Measurements from ENCODE around the gene GNAO1.

Gene GNAO1

DNA sequence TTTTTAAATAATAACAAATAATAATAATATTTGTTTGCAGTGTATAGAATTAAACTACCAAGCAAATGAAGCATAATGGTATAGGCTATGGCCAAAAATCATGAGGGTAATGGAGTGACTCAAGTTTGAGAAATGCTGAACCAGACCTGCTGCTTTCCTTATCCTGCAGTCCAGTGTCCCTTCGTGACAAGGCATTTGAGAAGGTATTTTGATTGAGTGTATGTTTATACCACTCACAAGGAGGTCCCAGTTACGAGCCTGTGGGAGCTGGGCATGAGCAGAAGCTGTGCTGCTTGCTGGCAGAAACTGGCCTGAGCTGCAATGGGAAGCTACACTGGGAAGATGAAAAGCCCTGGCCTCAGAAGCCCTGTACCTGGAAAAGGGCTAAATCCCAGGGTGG lies 50.3 kb downstream of the GNAO1 start:
- no peak for DNase-seq (ENCODE audit: low spot score)

DNA sequence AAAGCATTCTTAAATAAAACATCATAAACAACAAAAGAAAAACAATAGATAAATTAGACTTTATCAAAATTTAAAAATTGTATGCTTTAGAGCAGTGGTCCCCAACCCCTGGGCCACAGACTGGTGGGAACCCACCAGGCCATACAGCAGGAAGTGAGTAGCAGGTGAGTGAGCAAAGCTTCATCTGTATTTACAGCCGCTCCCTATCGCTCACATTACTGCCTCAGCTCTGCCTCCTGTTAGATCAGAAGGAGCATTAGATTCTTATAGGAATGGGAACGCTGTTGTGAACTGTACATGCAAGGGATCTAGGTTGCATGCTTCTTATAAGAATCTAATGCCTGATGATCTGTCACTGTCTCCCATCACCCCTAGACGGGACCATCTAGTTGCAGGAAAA lies 51.5 kb downstream of the GNAO1 start:
- no peak for DNase-seq (ENCODE audit: low spot score)

DNA sequence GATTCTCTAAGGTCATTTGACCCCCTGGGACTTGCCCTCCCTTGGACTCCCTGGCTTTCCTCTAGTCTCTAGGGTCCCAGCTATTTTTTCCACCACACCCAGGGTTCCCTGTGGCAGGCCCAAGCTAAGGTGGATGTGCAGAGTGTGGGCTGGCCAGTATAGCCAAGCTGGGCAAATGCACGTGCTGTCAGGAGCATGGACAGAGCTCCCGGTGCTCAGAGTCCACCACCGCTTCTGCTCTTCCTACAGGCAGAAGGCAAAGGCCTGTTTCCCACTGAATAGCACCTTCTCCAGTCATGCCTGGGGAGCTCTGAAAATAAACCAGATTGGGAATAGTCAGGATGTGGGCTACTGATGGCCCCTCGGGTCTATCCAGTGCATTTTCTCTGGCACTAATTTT lies 53.3 kb downstream of the GNAO1 start:
- no peak for DNase-seq (ENCODE audit: low spot score)

DNA sequence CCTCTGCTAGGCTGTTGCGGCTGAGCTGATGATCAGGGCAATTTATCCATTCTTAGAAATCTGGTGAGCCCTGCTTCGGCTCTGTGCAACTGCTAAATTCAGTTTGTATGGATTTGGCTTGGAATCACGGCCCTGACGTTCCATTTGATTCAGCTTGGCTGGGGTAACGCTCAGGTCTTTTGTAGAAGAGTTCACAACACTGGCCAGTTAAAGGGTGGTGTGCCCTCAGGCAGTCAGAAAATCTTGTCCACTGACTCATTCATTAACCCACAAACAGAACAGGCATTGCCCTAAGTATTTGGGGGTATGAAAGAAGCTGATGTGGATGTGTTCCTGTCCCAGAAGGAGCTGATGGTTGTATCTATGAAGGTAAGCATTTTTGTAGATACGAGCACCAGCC lies 53.9 kb downstream of the GNAO1 start:
- DNase-seq (ENCODE audit: low spot score), result no peak

DNA sequence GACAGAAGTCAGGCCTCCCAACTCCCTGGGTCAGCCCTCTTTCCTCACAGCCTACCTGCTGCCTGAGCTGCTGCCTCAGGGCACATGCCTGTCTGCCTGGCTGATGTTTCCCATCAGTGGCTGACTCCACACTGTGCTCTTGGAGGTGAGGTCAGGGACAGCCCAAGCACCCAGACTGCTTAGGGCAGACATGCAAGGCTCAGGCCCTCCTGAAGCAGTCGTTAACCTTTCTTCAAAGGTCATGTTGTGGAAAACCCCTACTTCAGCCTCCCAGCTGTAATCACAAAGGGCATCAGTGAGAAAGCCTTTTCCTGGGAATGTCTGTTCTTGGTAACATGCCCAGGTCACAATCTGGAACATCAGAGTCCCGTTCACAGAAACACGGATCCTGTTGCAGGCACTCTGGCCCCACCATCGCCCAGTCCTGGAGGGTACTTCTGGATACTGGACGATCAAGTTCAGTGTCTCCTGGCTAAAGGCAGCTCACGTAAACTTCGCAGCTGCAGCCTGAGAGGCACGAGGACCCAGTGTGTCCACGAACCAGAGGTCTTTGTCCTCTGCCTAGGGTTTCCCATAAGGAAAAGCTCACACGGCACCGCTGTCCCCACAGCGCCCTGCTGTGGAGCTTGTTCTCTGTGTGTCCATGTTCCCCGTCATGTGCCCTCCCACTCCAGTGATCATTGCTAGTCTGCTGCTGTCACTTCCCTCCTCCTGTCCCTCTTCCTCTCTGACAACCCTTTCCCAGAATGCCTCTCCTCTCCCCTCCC lies 54.9 kb downstream of the GNAO1 start:
- no peak for DNase-seq (ENCODE audit: low spot score)

DNA sequence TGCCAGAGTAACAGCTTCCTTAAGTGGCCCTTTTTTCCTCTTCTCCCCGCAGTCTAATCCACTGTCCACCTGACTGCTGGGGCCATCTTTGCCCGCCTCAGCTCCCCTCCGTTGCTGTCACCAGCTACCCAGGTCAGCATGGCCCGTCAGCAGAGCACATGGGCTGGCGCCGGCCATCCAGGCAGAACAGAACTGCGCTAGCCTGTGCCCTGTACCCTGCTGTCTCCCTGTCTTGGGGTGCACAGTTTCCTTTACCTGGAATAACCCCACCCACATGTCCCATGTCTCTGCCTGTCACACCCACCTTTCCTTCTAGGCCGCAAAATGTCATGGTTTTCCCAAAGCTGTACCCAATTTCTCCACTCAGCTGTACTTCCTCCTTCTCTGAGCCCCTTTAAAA lies 55.7 kb downstream of the GNAO1 start:
- no peak for DNase-seq (ENCODE audit: low spot score)

DNA sequence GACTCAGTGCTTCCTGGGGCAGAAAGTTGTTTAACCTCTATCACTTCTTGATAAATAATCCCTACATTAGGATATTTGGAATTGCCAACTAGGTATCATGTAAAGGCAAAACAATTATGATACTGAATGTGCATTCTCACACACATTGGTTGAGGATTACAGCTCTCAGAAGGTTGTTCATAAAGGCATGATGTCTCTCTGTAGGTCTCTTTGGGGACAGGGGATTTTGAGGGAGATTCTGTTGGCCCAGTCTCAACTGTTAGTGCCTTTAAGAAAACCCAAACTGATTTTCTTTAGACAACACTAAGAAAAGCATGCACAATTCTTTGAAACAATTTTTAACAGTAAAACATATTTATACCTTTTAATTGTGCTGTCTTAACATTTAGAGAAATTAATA lies 56.5 kb downstream of the GNAO1 start:
- no peak for DNase-seq (ENCODE audit: low spot score)

DNA sequence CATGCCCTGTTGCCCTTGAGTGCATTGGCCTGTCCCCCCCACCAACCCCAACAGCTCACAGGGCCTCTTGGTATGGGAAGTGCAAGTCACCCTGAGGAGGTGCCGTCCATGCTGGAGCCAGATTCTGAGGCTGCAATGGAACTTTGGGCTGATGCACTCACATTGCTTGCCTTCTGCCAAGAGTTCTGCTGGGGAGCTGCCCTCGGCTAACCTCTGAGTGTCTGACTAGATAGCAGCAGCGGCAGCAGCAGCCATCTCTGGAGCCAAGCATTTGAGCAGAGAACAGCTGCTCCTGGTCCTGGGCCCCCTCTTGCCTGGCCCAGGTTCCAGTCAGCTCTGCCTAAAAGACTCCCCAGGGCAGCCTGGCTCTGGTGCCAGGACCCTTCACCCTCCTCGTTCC lies 61.5 kb downstream of the GNAO1 start:
- no peak for DNase-seq (ENCODE audit: low spot score)

DNA sequence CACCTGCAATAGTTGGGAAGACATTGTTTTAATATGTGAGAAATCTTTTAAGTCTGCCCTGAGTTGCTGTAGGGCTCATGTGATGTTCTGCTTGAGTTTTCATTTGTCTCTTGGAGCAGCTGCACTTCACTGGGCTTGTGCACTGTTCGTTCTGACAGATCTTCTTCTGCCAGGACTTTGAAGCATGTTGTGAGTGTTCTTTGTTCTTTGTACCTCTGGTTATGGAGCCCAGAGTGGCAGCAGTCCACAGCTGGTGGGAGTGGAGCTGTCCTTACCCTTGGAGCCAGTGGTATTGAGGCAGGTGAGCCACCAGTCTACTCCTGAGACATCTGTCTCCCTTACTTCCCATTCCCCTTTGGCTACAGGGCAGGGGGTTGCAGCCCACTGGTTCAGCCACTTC lies 64.6 kb downstream of the GNAO1 start:
- DNase-seq (ENCODE audit: low spot score), result no peak

DNA sequence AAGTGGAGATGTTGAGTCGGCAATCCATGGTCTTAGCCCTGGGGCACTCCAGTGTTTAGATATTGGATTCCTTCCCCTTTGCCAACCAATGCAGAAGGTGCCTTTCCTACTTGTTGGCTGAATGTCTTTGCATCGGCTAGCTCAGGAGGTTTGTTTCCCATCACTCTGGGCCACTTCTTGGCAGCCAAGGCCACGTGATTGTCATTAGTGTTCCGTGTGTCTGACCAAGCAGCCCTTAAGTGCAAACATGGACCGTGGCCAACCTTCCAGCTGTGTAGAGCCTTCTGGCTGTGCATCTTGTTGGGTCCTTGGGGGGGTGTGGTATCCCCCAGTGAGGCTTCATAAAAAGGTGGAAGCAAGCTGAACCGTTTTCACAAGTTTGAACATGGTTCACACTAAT lies 66.0 kb downstream of the GNAO1 start:
- DNase-seq (ENCODE audit: low spot score), result no peak

DNA sequence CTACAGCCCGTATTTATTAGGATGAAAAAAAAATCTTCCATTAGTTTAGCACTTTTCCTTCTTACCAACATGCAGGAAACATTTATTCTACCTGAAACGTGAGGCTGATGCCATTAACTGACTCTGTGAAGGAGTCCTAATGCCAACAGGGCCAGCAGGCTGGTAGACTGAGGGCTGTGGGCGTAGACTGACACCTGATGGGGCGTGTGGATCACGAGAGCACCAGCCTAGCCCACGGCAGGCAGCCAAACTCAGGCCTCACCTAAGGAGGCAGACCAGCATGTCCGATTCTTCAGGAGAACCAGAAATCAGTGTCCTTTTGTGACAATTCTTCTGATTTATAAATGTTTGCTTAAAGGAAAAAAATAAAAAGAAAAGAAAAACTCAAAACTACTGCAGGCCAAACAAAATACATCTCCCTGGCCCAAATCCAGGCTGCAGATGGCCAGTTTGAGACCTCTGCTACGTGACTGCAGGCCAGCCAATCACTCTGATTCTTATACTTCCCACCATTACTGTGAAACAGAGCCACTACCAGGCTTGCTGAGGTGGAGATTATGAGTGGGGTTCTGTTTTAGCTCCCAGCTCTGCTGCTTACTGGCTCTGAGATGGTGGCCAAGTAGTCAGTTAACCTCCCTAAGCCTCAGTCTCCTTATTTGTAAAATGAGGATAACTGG lies 66.5 kb downstream of the GNAO1 start:
- DNase-seq (ENCODE audit: low spot score), result no peak

DNA sequence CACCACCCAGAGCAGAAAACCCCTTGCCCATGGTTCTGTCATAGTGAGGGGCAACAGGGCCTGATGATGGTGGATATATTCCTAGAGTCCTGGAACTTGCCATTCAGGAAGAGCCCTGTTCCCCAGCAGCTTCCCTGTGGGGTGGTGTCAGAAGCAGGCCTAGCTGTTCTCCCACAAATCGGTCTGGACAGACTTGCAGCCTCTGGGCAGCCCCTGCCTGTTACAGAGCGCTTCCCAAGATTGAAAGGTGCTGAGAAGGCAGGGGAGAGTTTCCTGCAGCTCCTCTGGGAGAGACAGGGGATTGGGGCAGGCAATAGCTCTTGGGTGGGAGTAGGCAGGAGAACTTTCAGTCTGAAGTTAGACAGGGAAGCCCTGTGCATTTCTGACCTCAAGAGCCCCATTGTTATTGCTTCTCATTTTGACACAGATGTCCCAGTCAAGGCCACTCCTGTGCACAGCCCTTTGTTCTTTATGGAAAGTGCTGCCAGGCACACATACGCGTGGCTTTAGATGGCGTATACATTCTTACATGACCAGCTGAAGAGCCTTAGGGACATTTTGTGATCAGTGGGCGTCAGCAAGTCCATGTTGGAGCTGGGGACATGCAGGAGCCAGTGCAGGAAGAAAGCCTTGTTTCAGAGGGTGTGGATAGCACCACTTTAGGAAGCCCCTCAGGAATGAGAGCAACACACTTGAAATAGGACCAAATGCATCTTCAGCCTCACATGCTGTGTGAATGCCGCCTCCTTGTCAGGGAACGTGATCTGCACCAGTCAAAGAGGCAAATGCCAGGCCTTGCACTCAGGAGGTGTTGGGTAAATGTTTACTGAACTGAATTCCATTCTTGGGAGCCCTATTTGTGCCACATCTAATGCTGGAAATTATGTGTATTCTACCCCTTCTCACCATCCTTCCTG lies 67.5 kb downstream of the GNAO1 start:
- no peak for DNase-seq (ENCODE audit: low spot score)

DNA sequence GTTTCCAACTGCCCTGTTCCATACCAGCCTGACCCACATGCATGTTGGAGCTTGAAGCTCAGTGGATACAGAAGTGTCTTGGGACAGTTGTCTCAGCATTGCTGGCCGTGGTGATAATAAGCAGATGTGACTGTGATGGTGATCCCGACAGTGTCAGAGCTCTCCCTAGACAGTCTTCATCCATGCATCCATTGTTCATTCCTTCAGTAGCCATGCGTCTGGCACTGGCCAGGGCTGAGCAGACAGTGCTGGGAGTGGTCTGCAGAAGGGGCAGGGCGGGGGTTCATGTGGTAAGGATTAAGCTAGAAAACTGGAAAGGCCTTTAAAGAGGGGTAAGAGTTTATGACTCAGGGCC lies 68.1 kb downstream of the GNAO1 start:
- DNase-seq (ENCODE audit: low spot score), result no peak

DNA sequence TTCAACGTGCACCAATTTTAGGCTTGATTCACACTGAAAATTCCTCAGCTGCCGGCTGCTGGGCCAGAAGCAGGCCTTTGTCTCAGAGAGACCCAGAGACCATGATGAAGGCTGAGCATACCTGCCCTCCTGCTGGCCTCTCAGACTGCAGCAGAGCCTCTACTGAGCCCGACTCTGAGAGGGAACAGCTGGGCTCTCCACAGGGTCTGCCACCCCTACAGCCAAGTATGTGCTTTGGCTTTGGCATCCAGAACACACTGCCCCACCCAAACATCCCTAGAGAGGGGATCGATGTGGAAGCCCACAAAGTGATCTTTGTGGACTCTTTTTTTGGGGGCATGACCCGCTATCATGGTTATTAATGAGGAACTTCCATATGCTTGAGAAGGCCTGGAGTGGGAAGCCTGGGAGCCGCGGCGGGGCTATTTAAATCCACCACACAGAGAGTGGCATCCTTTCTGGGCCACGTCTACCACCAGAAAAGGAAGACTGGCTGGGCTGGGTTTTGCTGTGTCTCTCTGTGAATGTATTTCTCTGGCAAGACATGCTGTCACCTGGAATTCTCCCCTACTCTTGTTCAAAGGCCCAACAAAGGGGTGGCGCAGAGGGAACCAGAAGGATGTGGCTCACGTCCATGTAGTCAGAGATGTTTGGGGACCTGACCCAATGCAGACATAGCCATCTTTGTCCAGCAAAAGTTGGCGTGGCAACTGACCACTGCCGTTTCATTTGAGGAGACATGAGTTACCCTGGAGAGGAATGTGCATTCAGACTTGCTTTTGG lies 69.3 kb downstream of the GNAO1 start:
- no peak for DNase-seq (ENCODE audit: low spot score)

DNA sequence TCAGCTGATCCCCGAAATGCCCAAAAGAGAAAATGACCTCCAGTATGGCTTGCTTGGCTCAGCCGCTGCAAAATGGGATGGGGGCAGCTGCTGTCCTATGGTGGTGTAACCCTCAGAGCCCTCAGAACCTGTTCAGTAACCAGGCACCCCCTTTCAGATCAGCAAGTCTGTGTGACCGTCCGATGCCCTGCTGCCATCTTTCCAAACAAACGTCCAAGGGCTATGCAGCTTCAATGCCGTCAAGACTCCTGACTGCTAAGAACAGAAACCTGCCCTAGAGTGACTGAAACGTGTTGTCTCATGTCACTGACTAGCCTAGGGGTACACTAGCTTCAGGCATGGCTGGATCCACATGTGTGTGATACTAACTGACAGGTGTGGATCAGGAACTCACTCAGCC lies 70.4 kb downstream of the GNAO1 start:
- no peak for DNase-seq (ENCODE audit: low spot score)

DNA sequence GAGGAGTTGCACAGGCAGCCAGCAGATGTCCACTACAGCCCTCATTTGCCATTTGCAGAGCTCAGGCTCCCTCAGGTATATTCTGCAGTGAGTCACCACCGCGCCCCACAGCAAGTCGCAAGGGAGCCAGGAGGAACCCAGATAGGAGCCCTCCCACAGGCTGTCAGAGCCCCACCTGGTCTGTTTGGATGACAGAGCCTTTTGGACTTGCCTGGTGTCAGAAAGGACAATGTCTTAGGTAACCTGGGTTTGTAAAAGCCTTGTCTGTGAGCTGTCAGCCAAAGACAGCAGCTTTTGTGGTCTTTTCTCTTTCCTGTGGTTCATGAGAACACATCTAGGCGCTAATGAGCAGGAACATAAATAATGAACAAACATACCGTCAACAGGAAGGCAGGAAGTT lies 70.9 kb downstream of the GNAO1 start:
- no peak for DNase-seq (ENCODE audit: low spot score)

DNA sequence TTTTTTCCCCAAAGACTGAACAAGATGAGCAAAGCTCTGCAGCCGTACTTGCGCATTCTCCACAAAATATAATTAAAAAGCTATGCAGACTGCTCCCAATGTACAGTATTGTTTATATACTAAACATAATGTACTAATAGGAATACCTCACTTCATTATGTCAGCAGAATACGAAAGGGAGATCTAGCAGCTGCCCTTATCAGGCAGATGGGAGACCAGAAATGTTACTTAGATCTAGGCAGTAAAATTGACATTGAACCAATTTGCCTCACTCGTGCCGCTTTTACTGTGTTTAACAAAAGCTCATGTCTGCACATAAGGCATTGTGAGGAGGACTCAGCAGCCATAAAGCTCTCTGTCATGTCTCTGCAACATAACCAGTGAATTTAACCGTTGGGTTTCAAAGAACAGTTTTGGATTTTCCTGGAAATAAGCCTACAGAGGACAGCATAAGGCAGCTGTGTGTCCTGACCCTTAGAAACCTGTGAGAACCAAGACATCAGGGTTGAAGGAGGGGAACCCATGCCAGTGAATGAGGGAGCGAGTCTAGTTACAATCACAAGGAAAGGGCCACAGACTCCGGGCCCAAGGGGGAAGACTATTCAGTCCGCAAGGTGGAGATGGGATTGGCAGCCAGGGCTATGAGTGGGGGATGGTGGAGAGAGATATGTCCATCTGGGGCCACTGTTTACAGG lies 71.4 kb downstream of the GNAO1 start:
- no peak for DNase-seq (ENCODE audit: low spot score)

DNA sequence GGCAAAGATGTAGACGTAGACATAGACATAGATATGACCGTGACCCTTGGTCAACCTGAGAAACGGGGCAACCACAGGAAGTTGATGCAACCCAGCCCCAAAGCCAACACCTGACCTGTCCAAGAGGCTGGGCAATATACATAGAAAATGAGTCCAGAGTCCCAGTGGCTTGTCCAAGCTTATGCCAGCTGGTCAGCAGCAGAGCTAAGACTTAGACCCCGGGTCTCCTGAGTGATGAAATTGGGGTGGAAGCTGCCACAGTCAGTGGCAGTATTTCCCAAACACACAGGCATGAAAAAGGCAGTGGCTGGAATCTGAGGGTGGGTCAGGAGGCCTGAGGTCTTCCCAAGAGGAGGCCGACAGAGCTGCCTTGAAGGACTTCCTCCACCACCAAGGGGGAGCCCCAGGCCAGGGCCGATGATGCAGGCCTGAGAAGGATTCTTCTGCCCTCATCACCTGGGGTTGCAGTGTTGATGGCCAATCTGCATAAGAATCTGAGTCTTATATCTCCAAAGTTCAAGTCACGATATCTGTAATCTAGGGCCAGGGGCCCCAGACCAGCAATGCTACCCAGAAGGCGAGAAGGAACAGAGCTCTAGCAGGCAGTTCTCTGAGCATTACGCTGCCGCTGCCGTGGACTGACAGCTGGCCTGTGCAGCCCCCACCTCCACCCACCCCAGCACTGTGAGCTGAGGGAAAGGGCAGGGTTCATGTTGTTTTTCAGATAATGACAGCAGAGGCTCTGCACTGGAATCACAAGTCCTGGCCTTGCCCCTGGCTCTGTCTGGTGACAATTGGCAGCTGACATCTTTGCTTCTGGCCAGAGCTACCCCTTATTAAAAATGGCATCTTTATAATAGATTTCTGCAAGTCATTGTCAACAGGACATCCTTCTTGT lies 72.7 kb downstream of the GNAO1 start:
- no peak for DNase-seq (ENCODE audit: low spot score)

DNA sequence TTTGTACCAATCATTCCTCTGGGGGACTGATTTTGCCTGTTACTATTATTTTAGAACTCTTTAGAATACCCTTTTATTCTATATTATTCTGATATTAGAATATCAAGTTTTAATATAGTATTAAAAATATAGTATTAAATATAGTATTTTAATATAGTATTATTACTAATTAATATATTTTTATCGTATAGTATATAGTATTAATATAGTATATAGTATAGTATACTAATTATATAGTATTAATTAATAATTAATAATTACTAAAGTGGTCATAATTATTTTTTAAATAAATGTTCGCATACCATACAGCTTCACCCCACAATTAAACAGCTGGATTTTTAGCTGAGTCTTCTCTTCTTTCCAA lies 73.3 kb downstream of the GNAO1 start:
- DNase-seq (ENCODE audit: low spot score), result no peak

DNA sequence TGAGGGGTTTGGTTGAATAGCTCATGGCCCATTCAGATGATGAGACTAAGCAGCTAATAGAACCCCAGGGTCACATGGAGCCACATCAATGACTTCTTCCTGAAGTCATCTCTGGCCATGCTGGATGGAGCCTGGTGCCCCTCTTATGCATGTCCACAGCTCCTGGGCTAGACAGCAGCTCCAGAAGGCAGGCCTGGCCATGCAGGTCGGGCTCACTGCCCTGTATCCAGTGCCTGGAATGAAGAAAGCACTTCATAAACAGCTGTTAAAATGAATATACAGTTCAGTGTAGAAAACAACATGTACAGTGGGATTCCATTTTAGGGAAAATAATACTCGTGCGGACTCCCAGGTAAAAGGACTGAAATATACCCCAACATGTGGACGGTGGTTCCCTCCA lies 73.9 kb downstream of the GNAO1 start:
- DNase-seq (ENCODE audit: low spot score), result no peak

DNA sequence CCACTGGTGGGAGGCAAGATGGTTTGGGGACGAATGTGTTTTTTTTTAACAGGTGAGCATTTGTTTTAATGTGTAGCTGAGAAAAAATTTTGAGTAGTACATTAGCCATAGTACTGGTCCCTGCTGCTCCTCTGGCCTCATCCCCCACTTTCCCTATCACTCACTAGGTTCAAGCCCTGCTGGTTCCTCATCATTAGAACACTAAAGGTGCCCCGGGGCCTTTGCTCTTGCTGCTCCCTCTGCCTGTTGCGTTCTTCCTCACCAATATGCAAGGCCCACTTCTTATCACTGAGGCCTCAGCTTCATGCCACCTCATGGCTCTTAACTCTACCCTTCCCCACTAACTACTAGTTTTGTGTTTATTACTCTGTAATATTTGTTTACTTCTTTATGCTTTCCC lies 74.5 kb downstream of the GNAO1 start:
- DNase-seq (ENCODE audit: low spot score), result no peak

All from NAMALWA (cell line).